OCI-LY7 (cell line): Measurements from ENCODE around the gene STOML3. TPM values are rescaled to one million over a fixed set of nuclear protein-coding genes. Genes with fewer than 3 reads are reported as not detected.

ENCODE experiments used
- BruUV-seq: library from RNA; stranded (reverse); fragments of 400-500 nt; replicated peaks from 2 replicates; lab custom pipeline; 2021; lab: Mats Ljungman, UMichigan
- CTCF ChIA-PET: fragments of 300-600 bp; sonication (Branson Sonifier 250); formaldehyde crosslinking; loops from one replicate; lab custom pipeline; 2022; ENCODE audit warnings: antibody characterized with exemption; ENCODE audit not compliant: unreplicated experiment; lab: Charles Lee
- POLR2A ChIA-PET: fragments of 300-600 bp; sonication (Branson Sonifier 250); formaldehyde crosslinking; loops from one replicate; lab custom pipeline; 2022; ENCODE audit warnings: antibody characterized with exemption; lab: Charles Lee
- DNase-seq: peaks from one replicate; pipeline ENCODE4 v3.0.0-alpha.2; 2015; ENCODE audit warnings: low spot score
- H2AFZ ChIP-seq: fragments of 200-600 bp; sonication (generic), shearing (Covaris generic); 2 replicates; pipeline ENCODE4 v1.6.1; 2014; ENCODE audit warnings: mild to moderate bottlenecking, antibody characterized with exemption, low read length, moderate library complexity
- H3K27ac ChIP-seq: fragments of 200-600 bp; sonication (generic); 2 replicates; pipeline ENCODE4 v1.5.1; 2014; ENCODE audit warnings: mixed run types, low read depth, mild to moderate bottlenecking, moderate library complexity, low read length, inconsistent platforms; ENCODE audit not compliant: poor library complexity, severe bottlenecking
- H3K36me3 ChIP-seq: fragments of 200-600 bp; sonication (generic); 2 replicates; pipeline ENCODE4 v1.6.1; 2014; ENCODE audit warnings: mild to moderate bottlenecking, antibody characterized with exemption, low read length, moderate library complexity, mixed read lengths; ENCODE audit not compliant: insufficient read depth
- H3K4me1 ChIP-seq: fragments of 200-600 bp; sonication (generic); 2 replicates; pipeline ENCODE4 v1.5.1; 2014; ENCODE audit warnings: mild to moderate bottlenecking, low read length; ENCODE audit not compliant: insufficient read depth, poor library complexity, severe bottlenecking
- H3K4me2 ChIP-seq: fragments of 200-600 bp; sonication (generic); 2 replicates; pipeline ENCODE4 v1.6.1; 2014; ENCODE audit warnings: mild to moderate bottlenecking, low read length
- H3K4me3 ChIP-seq: fragments of 200-600 bp; sonication (generic); 2 replicates; pipeline ENCODE4 v1.5.1; 2014; ENCODE audit warnings: mild to moderate bottlenecking, low read depth, low read length; ENCODE audit not compliant: poor library complexity, severe bottlenecking
- H3K79me2 ChIP-seq: fragments of 200-600 bp; sonication (generic); 2 replicates; pipeline ENCODE4 v1.6.1; 2016; ENCODE audit warnings: low read depth, mild to moderate bottlenecking, low read length, moderate library complexity, mixed read lengths; ENCODE audit not compliant: insufficient read depth
- H3K9me2 ChIP-seq: fragments of 200-600 bp; sonication (generic); 2 replicates; pipeline ENCODE4 v1.6.1; 2016; ENCODE audit warnings: mild to moderate bottlenecking, low read length, mixed read lengths; ENCODE audit not compliant: insufficient read depth
- H3K9me3 ChIP-seq: fragments of 200-600 bp; sonication (generic); 2 replicates; pipeline ENCODE4 v1.6.1; 2014; ENCODE audit warnings: mild to moderate bottlenecking, mixed run types, low read length, mixed read lengths
- H4K20me1 ChIP-seq: fragments of 200-600 bp; sonication (generic); 2 replicates; pipeline ENCODE4 v1.6.1; 2014; ENCODE audit warnings: mild to moderate bottlenecking, antibody characterized with exemption, low read length, moderate library complexity, mixed read lengths; ENCODE audit not compliant: insufficient read depth
- EZH2phosphoT487 ChIP-seq: fragments of 200-600 bp; sonication (generic); IDR thresholded peaks from 2 replicates; pipeline ENCODE4 v1.6.1; 2018; ENCODE audit warnings: low read depth, borderline replicate concordance, mild to moderate bottlenecking, mixed run types, antibody characterized with exemption, low read length, moderate library complexity, mixed read lengths
- intact Hi-C: fragments of 100-400 bp; cut with micrococcal nuclease; formaldehyde crosslinking; loops from one replicate; pipeline ENCODE4 v1.10.0; 2022; ENCODE audit not compliant: unreplicated experiment
- total RNA-seq, 2 experiments: library from RNA; depleted of rRNA in 1 of 2; stranded (reverse); fragments of >200 nt in 1 of 2; shearing (Covaris generic) in 1 of 2; gene quantifications; 2 replicates each; pipeline ENCODE4 v1.2.3, GENCODE V29; 2014 to 2022
- TF ChIP-seq, protein P1 (sequence below): fragments of 200-600 bp; sonication (generic); conservative IDR thresholded peaks from 2 replicates; pipeline ENCODE4 v1.5.1; 2014; ENCODE audit warnings: mild to moderate bottlenecking, antibody characterized with exemption, low read length, moderate library complexity, mixed read lengths

Gene STOML3
- total RNA-seq, 2 experiments from 2014 or later, result not detected

DNA sequence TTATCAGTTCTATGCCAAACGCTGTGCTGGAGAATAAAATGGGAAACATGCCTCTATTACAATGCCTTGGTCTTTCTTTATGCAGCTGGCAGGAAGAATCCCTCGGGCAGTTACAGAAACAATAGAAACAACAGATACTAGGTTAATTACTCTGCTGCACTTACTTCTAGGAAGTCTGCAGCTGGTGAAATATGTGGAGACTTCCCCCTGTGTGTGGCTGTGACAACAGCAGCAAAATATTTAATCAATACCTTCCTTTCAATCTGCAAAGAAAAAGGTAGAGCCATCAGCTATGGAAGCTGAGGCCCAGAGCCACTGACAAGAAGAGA is 9.9 kb downstream of the STOML3 start:
- no peak for DNase-seq
- no peaks in the 10 kb centered on the region for H3K4me1 ChIP-seq
- no peaks in the 10 kb centered on the region for H3K36me3 ChIP-seq
- CTCF ChIA-PET, result no interaction called here
- no peaks in the 10 kb centered on the region for H3K9me2 ChIP-seq
- POLR2A ChIA-PET, result no interaction called here
- H3K4me3 ChIP-seq, result no peak overlapping the region
- intact Hi-C loops, result no loop called here
- H3K9me3 ChIP-seq, result no peaks in the 10 kb centered on the region
- H3K4me2 ChIP-seq, result no peak overlapping the region
- no peaks in the 10 kb centered on the region for H4K20me1 ChIP-seq
- no TSS peak for BruUV-seq
- H3K79me2 ChIP-seq, result no peaks in the 10 kb centered on the region
- TF ChIP-seq, protein P1, sequence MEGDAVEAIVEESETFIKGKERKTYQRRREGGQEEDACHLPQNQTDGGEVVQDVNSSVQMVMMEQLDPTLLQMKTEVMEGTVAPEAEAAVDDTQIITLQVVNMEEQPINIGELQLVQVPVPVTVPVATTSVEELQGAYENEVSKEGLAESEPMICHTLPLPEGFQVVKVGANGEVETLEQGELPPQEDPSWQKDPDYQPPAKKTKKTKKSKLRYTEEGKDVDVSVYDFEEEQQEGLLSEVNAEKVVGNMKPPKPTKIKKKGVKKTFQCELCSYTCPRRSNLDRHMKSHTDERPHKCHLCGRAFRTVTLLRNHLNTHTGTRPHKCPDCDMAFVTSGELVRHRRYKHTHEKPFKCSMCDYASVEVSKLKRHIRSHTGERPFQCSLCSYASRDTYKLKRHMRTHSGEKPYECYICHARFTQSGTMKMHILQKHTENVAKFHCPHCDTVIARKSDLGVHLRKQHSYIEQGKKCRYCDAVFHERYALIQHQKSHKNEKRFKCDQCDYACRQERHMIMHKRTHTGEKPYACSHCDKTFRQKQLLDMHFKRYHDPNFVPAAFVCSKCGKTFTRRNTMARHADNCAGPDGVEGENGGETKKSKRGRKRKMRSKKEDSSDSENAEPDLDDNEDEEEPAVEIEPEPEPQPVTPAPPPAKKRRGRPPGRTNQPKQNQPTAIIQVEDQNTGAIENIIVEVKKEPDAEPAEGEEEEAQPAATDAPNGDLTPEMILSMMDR, result no peak
- TF ChIP-seq EZH2phosphoT487, result no peak
- no peak overlapping the region for H2AFZ ChIP-seq
- no peak overlapping the region for H3K27ac ChIP-seq

DNA sequence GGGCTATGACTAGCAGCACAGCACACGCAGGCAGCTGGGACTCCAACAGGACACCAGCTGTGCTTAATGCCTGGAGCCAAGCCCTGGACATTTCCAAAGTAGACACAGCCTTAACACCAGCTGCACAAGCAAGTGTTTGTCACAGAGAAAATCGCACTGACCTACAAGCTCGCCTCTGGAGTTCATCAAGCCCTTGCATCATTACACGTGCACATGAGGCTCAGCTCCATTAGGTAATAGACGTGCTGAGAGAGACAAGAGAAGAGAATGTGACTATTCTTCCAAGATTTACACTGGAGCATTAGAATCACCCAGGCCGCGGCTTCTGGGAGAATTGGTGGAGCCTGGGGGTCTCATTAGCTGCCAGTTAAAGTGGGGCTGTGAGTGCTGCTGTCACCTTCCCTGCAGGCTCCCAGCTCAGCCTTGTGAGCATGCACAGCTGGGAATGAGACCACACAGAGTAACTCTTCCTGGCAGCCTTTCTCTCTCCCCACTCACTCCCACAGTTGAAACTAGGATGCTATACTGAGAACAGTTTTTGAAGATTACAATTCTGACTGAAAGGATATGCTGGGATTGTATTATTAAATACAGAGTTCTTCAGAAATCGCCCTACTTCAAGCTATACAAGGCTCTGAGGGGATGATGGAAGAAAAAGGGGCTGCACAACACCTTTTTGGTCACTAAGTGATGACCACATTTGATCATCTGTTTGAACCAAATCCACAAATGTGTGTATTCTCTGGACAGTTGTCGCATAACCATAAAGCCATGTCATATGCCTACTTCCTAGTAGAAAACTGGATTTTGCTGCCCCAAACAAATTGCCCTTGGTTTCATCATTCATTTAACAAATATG is 10.5 kb downstream of the STOML3 start:
- no peak for DNase-seq
- ChIA-PET POLR2A (no interaction called here), CTCF (no interaction called here)
- Histone ChIP-seq H3K4me2 (no peak overlapping the region), H3K36me3 (no peaks in the 10 kb centered on the region), H3K79me2 (no peaks in the 10 kb centered on the region), H4K20me1 (no peaks in the 10 kb centered on the region), H2AFZ (no peak overlapping the region), H3K27ac (no peak overlapping the region), H3K9me2 (no peaks in the 10 kb centered on the region), H3K4me3 (no peak overlapping the region), H3K9me3 (no peaks in the 10 kb centered on the region), H3K4me1 (no peaks in the 10 kb centered on the region)
- no TSS peak for BruUV-seq
- intact Hi-C loops, result loop anchor here (10.0 kb wide), 1 partner anchor 365 kb away; no protein-coding TSS in a partner anchor
- TF ChIP-seq EZH2phosphoT487, result no peak
- TF ChIP-seq, protein P1, result no peak
